Endothelial cell of umbilical vein (primary cell): ENCODE results near the gene KLK5. TPM values are rescaled to one million over a fixed set of nuclear protein-coding genes. Genes with fewer than 3 reads are reported as not detected.

Experiments used
- BruUV-seq: library from RNA; stranded (reverse); fragments of 400-500 nt; replicated peaks from 2 replicates; lab custom pipeline; 2021; lab: Mats Ljungman, UMichigan
- CTCF ChIA-PET: fragments of 300-600, 350-600 bp; sonication (Branson Sonifier 250); formaldehyde crosslinking; loops from one replicate; lab custom pipeline; 2021; ENCODE audit warnings: antibody characterized with exemption, inconsistent platforms; lab: Charles Lee
- POLR2A ChIA-PET: fragments of 300-600, 350-600 bp; sonication (Branson Sonifier 250); formaldehyde crosslinking; loops from one replicate; lab custom pipeline; 2021; ENCODE audit warnings: antibody characterized with exemption, inconsistent platforms; lab: Charles Lee
- DNase-seq: peaks from one replicate; pipeline ENCODE4 v3.0.0-alpha.2; 2011; ENCODE audit warnings: low read depth, low spot score
- FAIRE-seq: peaks from 2 replicates; lab custom pipeline; 2011; peaks lifted over from hg19 to GRCh38; lab: Jason Lieb, UNC
- H2AFZ ChIP-seq: 2 replicates; pipeline ENCODE4 v1.6.0; 2012; ENCODE audit warnings: low read depth, low read length, control low read depth, inconsistent platforms
- H3K27ac ChIP-seq: 2 replicates; pipeline ENCODE4 v1.5.1; 2011; ENCODE audit warnings: low read depth, mild to moderate bottlenecking, control low read depth, low read length, moderate library complexity; ENCODE audit not compliant: insufficient read depth
- H3K27me3 ChIP-seq, 2 experiments: 2 replicates each; pipeline versions ENCODE4 v1.6.0 to v1.6.1; 2011; ENCODE audit warnings: low read length in 2 of 2, mixed read lengths in 1 of 2; ENCODE audit not compliant: control insufficient read depth in 2 of 2, insufficient read depth in 2 of 2
- H3K36me3 ChIP-seq, 2 experiments: 2 replicates in 1 of 2; 3 replicates in 1 of 2; pipeline ENCODE4 v1.5.1; 2011; ENCODE audit warnings: low read length in 2 of 2, mild to moderate bottlenecking in 1 of 2, moderate library complexity in 1 of 2; ENCODE audit not compliant: control insufficient read depth in 2 of 2, insufficient read depth in 2 of 2; ENCODE audit errors: extremely low read depth in 1 of 2
- H3K4me1 ChIP-seq: 3 replicates; pipeline ENCODE4 v1.5.1; 2011; ENCODE audit warnings: mild to moderate bottlenecking, low read length; ENCODE audit not compliant: control insufficient read depth, insufficient read depth; ENCODE audit errors: extremely low read depth
- H3K4me2 ChIP-seq: 2 replicates; pipeline ENCODE4 v1.6.1; 2011; ENCODE audit warnings: low read length, control low read depth, mixed read lengths; ENCODE audit not compliant: insufficient read depth
- H3K4me3 ChIP-seq, 3 experiments: fragments of 200-600 bp in 1 of 3; sonication (generic), shearing (Covaris generic) in 1 of 3; replicated peaks in 1 of 3; 2 replicates each; pipeline ENCODE4 v1.5.1; 2011 to 2016; ENCODE audit warnings: control low read depth in 3 of 3, low read length in 3 of 3, mild to moderate bottlenecking in 2 of 3, inconsistent platforms in 1 of 3, low read depth in 1 of 3, moderate library complexity in 1 of 3; ENCODE audit not compliant: insufficient read depth in 1 of 3
- H3K79me2 ChIP-seq: 2 replicates; pipeline ENCODE4 v1.6.0; 2012; ENCODE audit warnings: low read length, inconsistent platforms; ENCODE audit not compliant: control insufficient read depth, insufficient read depth
- H3K9ac ChIP-seq: replicated peaks from 2 replicates; pipeline ENCODE3; 2011; ENCODE audit warnings: low read length, control low read depth; ENCODE audit not compliant: insufficient read depth; ENCODE audit errors: extremely low read depth
- H3K9me1 ChIP-seq: replicated peaks from 3 replicates; pipeline ENCODE4 v1.6.0; 2011; ENCODE audit warnings: mild to moderate bottlenecking, low read length; ENCODE audit not compliant: control insufficient read depth, insufficient read depth; ENCODE audit errors: extremely low read depth
- H3K9me3 ChIP-seq: replicated peaks from 2 replicates; pipeline ENCODE4 v1.5.1; 2012; ENCODE audit warnings: low read length, inconsistent platforms; ENCODE audit not compliant: control insufficient read depth, insufficient read depth
- H4K20me1 ChIP-seq: replicated peaks from 2 replicates; pipeline ENCODE3; 2011; ENCODE audit warnings: mild to moderate bottlenecking, low read length; ENCODE audit not compliant: control insufficient read depth, insufficient read depth; ENCODE audit errors: extremely low read depth
- CTCF ChIP-seq, 2 donors: IDR thresholded peaks; 1 replicate in 1 of 2; 2 replicates in 1 of 2; pipeline ENCODE4 v1.5.1; 2011; ENCODE audit warnings: low read length in 2 of 2, mild to moderate bottlenecking in 2 of 2, moderate library complexity in 2 of 2, control low read depth in 1 of 2, inconsistent platforms in 1 of 2, low read depth in 1 of 2; ENCODE audit not compliant: insufficient read depth in 1 of 2; ENCODE audit errors: extremely low read depth in 1 of 2
- EZH2 ChIP-seq: IDR thresholded peaks from 2 replicates; pipeline ENCODE4 v1.6.1; 2012; ENCODE audit warnings: borderline replicate concordance, low read depth, mild to moderate bottlenecking, moderate library complexity, low read length, inconsistent platforms; ENCODE audit not compliant: severe bottlenecking
- FOS ChIP-seq: IDR thresholded peaks from 2 replicates; pipeline ENCODE4 v1.6.1; 2011; ENCODE audit warnings: mild to moderate bottlenecking, low read length, moderate library complexity, borderline replicate concordance; ENCODE audit not compliant: insufficient read depth
- GATA2 ChIP-seq: IDR thresholded peaks from 2 replicates; pipeline ENCODE4 v1.7.0; 2011; ENCODE audit warnings: low read depth, mild to moderate bottlenecking, moderate library complexity, mixed read lengths, low read length; ENCODE audit not compliant: insufficient read length, insufficient read depth
- JUN ChIP-seq: IDR thresholded peaks from 2 replicates; pipeline ENCODE4 v1.6.1; 2011; ENCODE audit warnings: borderline replicate concordance, low read depth; ENCODE audit not compliant: insufficient read length, insufficient read depth
- MAX ChIP-seq: IDR thresholded peaks from 2 replicates; pipeline ENCODE4 v1.6.1; 2011; ENCODE audit not compliant: insufficient read depth, insufficient read length
- MYC ChIP-seq: IDR thresholded peaks from one replicate; pipeline ENCODE4 v1.6.1; 2011; ENCODE audit warnings: mild to moderate bottlenecking, low read depth, low read length
- POLR2A ChIP-seq: IDR thresholded peaks from 2 replicates; pipeline ENCODE4 v1.6.1; 2012; ENCODE audit warnings: low read depth, mild to moderate bottlenecking, control low read depth, low read length
- POLR2AphosphoS5 ChIP-seq: IDR thresholded peaks from 2 replicates; pipeline ENCODE4 v1.6.1; 2012; ENCODE audit warnings: low read depth, mild to moderate bottlenecking, control low read depth, low read length, moderate library complexity; ENCODE audit not compliant: insufficient read depth
- dilution Hi-C: fragments of 300-500 bp; cut with MboI; formaldehyde crosslinking; loops from one replicate; pipeline ENCODE4 v1.15.0; 2019; ENCODE audit warnings: low sequenced_read_pairs; ENCODE audit not compliant: extremely low pct_ligation_motif_present
- intact Hi-C: fragments of 100-400 bp; cut with micrococcal nuclease; formaldehyde crosslinking; loops from one replicate; pipeline ENCODE4 v1.10.0; 2022
- polyA plus RNA-seq, 4 experiments: library from polyadenylated mRNA; depleted of rRNA in 3 of 4; stranded (reverse) in 3 of 4; unstranded in 1 of 4; fragments of >200 nt; gene quantifications; 2 replicates each; pipeline versions ENCODE4 v1.2.1 to v1.2.3, GENCODE V29; 2011 to 2012; ENCODE audit warnings: missing spikeins in 1 of 4
- total RNA-seq: library from RNA; stranded (reverse); gene quantifications from 2 replicates; pipeline ENCODE4 v1.2.3, GENCODE V29; 2021

The KLK5 gene
- total and polyA plus RNA-seq, 2 donors (not counting 3 experiments of a cell fraction or from before 2014, with no cell fraction given), result not detected

- Histone ChIP-seq H3K4me2 (no peak overlapping the region), H2AFZ (no peak overlapping the region), H3K27ac (no peak overlapping the region), H4K20me1 (no peaks in the 10 kb centered on the region), H3K4me3 (no peak overlapping the region), H3K36me3 (no peaks in the 10 kb centered on the region), H3K4me1 (no peaks in the 10 kb centered on the region), H3K79me2 (no peaks in the 10 kb centered on the region), H3K9ac (no peak overlapping the region), H3K9me1 (no peaks in the 10 kb centered on the region), H3K27me3 (no peaks in the 10 kb centered on the region), H3K9me3 (no peaks in the 10 kb centered on the region)
- intact Hi-C loops (no loop called here), dilution Hi-C loops (no loop called here)
- DNase-seq (no peak), FAIRE-seq (no peak)
- ChIA-PET POLR2A (no interaction called here), CTCF (no interaction called here)
- TF ChIP-seq EZH2, result no peak
- no peak for TF ChIP-seq MAX
- no peak for TF ChIP-seq GATA2
- no peak for TF ChIP-seq POLR2AphosphoS5
- no peak for TF ChIP-seq MYC
- no peak for TF ChIP-seq JUN
- TF ChIP-seq FOS, result no peak
- TF ChIP-seq CTCF (IDR thresholded peaks at IDR 0.05; ENCODE audit: extremely low read depth in 1 of 2, insufficient read depth in 1 of 2, low read depth in 1 of 2, low read length in 2 of 2), result no peak
- no peak for TF ChIP-seq POLR2A
- no TSS peak for BruUV-seq
Observed at GRCh38 chr19:50981587-50982146, 28.8 kb upstream of the KLK5 start.
